GM12891 (cell line): Measurements from ENCODE around the gene GRIN2A.

Source experiments
- POLR2A ChIP-seq: IDR thresholded peaks from 2 replicates; pipeline ENCODE4 v1.6.1; 2011; ENCODE audit warnings: low read depth, low read length, control low read depth
- POLR2AphosphoS5 ChIP-seq: IDR thresholded peaks from 2 replicates; pipeline ENCODE4 v1.6.1; 2011; ENCODE audit warnings: low read depth, low read length, control low read depth
- POU2F2 ChIP-seq: IDR thresholded peaks from 2 replicates; pipeline ENCODE4 v1.6.1; 2011; ENCODE audit warnings: low read depth, mild to moderate bottlenecking, control low read depth, low read length, moderate library complexity
- SPI1 ChIP-seq: IDR thresholded peaks from 2 replicates; pipeline ENCODE4 v1.6.1; 2011; ENCODE audit warnings: low read depth, low read length, control low read depth
- TAF1 ChIP-seq: IDR thresholded peaks from 2 replicates; pipeline ENCODE4 v1.6.1; 2011; ENCODE audit warnings: low read depth, low read length, control low read depth

DNA sequence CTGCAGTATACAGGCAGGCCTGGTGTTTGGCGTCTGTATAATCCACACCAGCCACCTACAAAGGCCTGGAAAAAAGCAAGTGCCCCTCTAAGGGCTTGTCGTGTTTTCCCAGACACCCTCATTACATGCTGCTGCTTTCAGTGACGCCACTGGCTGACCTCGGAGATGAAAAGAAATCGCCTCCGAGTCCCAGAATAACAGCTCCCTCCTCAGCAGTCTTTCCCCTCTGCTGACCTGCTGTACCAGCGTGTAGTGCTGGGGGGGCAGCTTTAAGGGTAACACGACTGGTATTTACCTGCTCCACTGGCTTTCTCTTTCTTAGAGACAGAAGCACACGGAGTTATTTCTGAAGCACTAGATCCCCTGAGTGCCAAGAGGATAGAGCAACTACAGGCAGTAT is 296.8 kb downstream of the GRIN2A start:
- no peak for TF ChIP-seq POLR2A
- no peak for TF ChIP-seq TAF1
- no peak for TF ChIP-seq POLR2AphosphoS5
- no peak for TF ChIP-seq POU2F2
- no peak for TF ChIP-seq SPI1
